ENCODE measurements around the gene KCNJ11. TPM values are rescaled to one million over a fixed set of nuclear protein-coding genes. Genes with fewer than 3 reads are reported as not detected.

Gene KCNJ11
- total RNA-seq, 4 donors from 2014 or later, result 0.66 to 6.5 (median 2.5) TPM; not detected in 1

DNA sequence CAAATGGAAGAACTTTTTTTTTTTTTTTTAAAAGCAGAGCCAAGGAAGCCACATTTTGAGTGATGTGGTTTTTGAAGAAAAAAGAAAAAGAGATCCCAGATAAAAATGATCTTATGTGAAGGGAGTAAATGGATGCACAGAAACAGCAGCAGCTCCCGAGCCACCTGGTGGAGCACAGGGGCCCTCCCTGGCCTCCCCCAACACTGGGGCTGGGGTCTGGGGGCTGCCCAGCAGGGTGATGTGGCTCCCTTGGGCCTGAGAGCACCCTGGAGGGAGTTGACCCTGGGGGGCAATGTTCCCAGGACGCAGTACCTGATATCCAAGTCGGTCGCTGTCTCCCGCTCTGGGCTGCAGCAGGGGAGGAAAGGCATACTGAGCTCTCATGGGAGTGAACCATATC, 26.5 kb upstream of the KCNJ11 start:
- H3K27me3 ChIP-seq, result peaks cover 0 to 52% (median 0%) of the 10 kb centered on the region in 4 donors
- no peaks in the 10 kb centered on the region for H3K9me3 ChIP-seq
- H3K36me3 ChIP-seq, result no peaks in the 10 kb centered on the region
- H3K4me3 ChIP-seq, result no peak overlapping the region
- H3K4me1 ChIP-seq, result peaks cover 0 to 13% (median 0%) of the 10 kb centered on the region in 4 donors
- WGBS, result 90% methylated on average over 5 of the region's 5 CpGs
- H3K27ac ChIP-seq (replicated peaks in 1 of 4), result no peak overlapping the region
- no peak for DNase-seq (ENCODE audit: extremely low spot score)
- TF ChIP-seq POLR2A (IDR thresholded peaks at IDR 0.05; ENCODE audit: low read depth) (no peak), EP300 (IDR thresholded peaks at IDR 0.05) (no peak), POLR2AphosphoS5 (IDR thresholded peaks at IDR 0.05) (no peak)
- TF ChIP-seq, protein P1, sequence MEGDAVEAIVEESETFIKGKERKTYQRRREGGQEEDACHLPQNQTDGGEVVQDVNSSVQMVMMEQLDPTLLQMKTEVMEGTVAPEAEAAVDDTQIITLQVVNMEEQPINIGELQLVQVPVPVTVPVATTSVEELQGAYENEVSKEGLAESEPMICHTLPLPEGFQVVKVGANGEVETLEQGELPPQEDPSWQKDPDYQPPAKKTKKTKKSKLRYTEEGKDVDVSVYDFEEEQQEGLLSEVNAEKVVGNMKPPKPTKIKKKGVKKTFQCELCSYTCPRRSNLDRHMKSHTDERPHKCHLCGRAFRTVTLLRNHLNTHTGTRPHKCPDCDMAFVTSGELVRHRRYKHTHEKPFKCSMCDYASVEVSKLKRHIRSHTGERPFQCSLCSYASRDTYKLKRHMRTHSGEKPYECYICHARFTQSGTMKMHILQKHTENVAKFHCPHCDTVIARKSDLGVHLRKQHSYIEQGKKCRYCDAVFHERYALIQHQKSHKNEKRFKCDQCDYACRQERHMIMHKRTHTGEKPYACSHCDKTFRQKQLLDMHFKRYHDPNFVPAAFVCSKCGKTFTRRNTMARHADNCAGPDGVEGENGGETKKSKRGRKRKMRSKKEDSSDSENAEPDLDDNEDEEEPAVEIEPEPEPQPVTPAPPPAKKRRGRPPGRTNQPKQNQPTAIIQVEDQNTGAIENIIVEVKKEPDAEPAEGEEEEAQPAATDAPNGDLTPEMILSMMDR (IDR thresholded peaks at IDR 0.05), result no peak
- intact Hi-C loops (cut with DNase I), result no loop called here

DNA sequence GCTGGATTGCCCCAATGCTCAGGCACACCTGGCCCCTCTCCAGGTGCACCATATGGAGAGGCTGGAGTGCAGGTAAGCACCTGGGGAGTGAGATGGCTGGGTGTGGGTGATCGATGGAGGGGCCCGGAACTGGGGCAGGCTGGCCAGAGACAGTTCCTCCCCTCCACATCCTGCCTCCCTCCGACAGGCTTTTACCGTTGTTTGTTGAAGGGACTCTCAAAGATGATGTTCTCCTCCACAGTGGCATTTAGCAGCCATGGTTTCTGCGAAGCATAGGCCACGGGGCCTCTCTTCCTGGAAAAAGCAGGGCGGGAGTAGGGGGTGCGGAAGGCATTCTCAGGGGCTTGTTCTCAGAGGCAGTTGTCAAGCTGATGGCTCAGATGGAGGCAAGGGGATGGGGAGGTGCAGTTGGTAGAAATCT, 25.9 kb upstream of the KCNJ11 start:
- no peaks in the 10 kb centered on the region for H3K9me3 ChIP-seq
- H3K4me3 ChIP-seq, result no peak overlapping the region
- no peaks in the 10 kb centered on the region for H3K36me3 ChIP-seq
- intact Hi-C loops (cut with DNase I), result no loop called here
- H3K27me3 ChIP-seq, result peaks cover 0 to 51% (median 0%) of the 10 kb centered on the region in 4 donors
- no peak for TF ChIP-seq POLR2AphosphoS5 (IDR thresholded peaks at IDR 0.05)
- TF ChIP-seq POLR2A (IDR thresholded peaks at IDR 0.05; ENCODE audit: low read depth), result no peak
- no peak for TF ChIP-seq EP300 (IDR thresholded peaks at IDR 0.05)
- TF ChIP-seq, protein P1 (IDR thresholded peaks at IDR 0.05), result no peak
- no peak for DNase-seq (ENCODE audit: extremely low spot score)
- WGBS, result 90% methylated on average over 4 of the region's 8 CpGs
- H3K27ac ChIP-seq (replicated peaks in 1 of 4), result no peak overlapping the region
- H3K4me1 ChIP-seq, result peaks cover 0 to 13% (median 0%) of the 10 kb centered on the region in 4 donors

DNA sequence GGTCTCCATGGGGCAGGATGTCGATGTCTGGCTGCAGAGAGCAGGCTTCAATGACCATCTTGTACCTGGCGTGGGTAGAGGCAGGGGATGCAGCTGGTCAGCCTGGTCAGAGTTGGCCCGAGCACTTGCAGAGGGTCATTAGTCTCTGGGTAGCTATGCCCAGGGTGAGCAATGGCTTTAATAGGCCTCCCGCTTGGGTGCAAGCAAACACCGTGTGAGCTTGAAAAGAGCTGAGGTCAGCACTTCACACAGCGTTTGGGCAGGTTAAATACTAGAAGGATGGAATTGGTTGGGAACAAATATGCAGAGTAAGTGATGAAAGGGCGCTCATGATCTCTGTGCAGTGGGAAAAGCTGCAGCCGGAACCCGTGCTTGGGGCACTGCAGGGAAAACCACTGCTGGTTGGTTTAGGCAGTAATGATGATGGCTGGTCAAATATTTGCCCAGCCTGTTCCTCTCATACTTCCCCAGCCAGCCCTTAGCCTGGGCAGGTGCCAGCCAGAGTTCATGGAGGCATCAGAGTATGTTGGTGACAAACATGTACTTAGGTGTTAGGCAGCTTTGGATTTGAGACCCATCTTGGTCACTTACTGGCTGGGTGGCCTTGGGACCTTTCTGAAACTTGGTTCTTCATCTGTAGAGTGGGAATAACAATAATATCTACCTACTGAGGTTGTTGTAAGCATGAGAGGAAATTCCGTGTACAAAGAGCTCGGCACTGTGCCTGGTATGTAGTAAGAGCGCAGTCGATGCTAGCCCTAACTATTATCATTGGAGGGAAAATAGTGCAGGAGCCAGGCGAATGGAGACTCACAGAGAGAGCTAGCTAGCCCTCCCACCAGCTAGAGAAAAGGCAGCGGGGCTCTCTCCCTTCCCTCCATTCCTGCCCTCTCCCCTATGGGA, 25.2 kb upstream of the KCNJ11 start:
- H3K4me1 ChIP-seq, result peaks cover 0 to 13% (median 0%) of the 10 kb centered on the region in 4 donors
- H3K4me3 ChIP-seq, result no peak overlapping the region
- intact Hi-C loops (cut with DNase I), result no loop called here
- H3K27me3 ChIP-seq, result peaks cover 0 to 46% (median 0%) of the 10 kb centered on the region in 4 donors
- TF ChIP-seq POLR2A (IDR thresholded peaks at IDR 0.05; ENCODE audit: low read depth) (no peak), POLR2AphosphoS5 (IDR thresholded peaks at IDR 0.05) (no peak), EP300 (IDR thresholded peaks at IDR 0.05) (no peak)
- TF ChIP-seq, protein P1 (IDR thresholded peaks at IDR 0.05), result no peak
- H3K36me3 ChIP-seq, result no peaks in the 10 kb centered on the region
- no peaks in the 10 kb centered on the region for H3K9me3 ChIP-seq
- H3K27ac ChIP-seq (replicated peaks in 1 of 4), result no peak overlapping the region
- WGBS, result 84% methylated on average over 13 of the region's 15 CpGs
- no peak for DNase-seq (ENCODE audit: extremely low spot score)

DNA sequence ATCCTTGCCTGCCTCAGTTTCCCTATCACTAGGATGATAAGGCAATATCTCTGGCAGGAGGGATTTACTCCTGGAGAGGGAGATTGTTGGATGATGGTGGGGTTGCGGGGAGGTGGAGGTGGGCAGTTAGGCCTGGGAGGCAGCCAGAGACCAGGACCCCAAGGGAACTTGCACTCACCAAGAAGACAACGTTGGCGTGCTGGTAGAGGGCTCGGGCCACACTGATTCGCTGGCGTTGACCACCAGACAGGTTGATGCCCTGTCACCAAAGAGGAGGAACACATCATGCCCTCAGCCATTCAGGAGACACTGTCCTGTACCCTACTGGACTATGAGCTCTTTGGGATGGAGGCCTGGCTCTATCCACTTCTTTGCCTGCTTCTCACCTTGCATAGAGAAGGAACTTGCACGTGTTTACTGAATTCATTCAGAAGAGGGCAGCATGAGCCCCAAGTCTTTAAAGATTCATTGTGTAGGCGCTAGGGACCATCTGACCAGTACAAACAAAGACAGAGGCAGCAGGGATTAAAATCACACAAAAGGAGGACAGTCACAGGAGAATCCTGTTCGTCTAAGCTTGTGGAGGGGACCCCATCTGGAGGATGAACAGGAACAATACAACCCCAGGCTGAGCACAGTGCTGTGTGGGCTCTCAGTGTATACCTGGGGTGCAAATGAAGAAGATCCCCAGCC, 24.2 kb upstream of the KCNJ11 start:
- Histone ChIP-seq H3K27me3 (peaks cover 0 to 40% (median 0%) of the 10 kb centered on the region in 4 donors), H3K27ac (replicated peaks in 1 of 4) (no peak overlapping the region), H3K4me1 (peaks cover 0 to 13% (median 0%) of the 10 kb centered on the region in 4 donors), H3K4me3 (no peak overlapping the region), H3K36me3 (no peaks in the 10 kb centered on the region), H3K9me3 (no peaks in the 10 kb centered on the region)
- TF ChIP-seq EP300 (IDR thresholded peaks at IDR 0.05) (no peak), POLR2AphosphoS5 (IDR thresholded peaks at IDR 0.05) (no peak), POLR2A (IDR thresholded peaks at IDR 0.05; ENCODE audit: low read depth) (no peak)
- TF ChIP-seq, protein P1 (IDR thresholded peaks at IDR 0.05), result no peak
- intact Hi-C loops (cut with DNase I), result no loop called here
- DNase-seq (ENCODE audit: extremely low spot score), result no peak
- 80% methylated on average over 9 of the region's 9 CpGs for WGBS
